Endothelial cell of umbilical vein (primary cell): ENCODE data around the gene TEAD4. TPM values are rescaled to one million over a fixed set of nuclear protein-coding genes. Genes with fewer than 3 reads are reported as not detected.

Source experiments
- BruUV-seq: library from RNA; stranded (reverse); fragments of 400-500 nt; replicated peaks from 2 replicates; lab custom pipeline; 2021; lab: Mats Ljungman, UMichigan
- CTCF ChIA-PET: fragments of 300-600, 350-600 bp; sonication (Branson Sonifier 250); formaldehyde crosslinking; loops from one replicate; lab custom pipeline; 2021; ENCODE audit warnings: antibody characterized with exemption, inconsistent platforms; lab: Charles Lee
- POLR2A ChIA-PET: fragments of 300-600, 350-600 bp; sonication (Branson Sonifier 250); formaldehyde crosslinking; loops from one replicate; lab custom pipeline; 2021; ENCODE audit warnings: antibody characterized with exemption, inconsistent platforms; lab: Charles Lee
- DNase-seq: peaks from one replicate; pipeline ENCODE4 v3.0.0-alpha.2; 2011; ENCODE audit warnings: low read depth, low spot score
- FAIRE-seq: peaks from 2 replicates; lab custom pipeline; 2011; peaks lifted over from hg19 to GRCh38; lab: Jason Lieb, UNC
- H2AFZ ChIP-seq: 2 replicates; pipeline ENCODE4 v1.6.0; 2012; ENCODE audit warnings: low read depth, low read length, control low read depth, inconsistent platforms
- H3K27ac ChIP-seq: 2 replicates; pipeline ENCODE4 v1.5.1; 2011; ENCODE audit warnings: low read depth, mild to moderate bottlenecking, control low read depth, low read length, moderate library complexity; ENCODE audit not compliant: insufficient read depth
- H3K27me3 ChIP-seq, 2 experiments: 2 replicates each; pipeline versions ENCODE4 v1.6.0 to v1.6.1; 2011; ENCODE audit warnings: low read length in 2 of 2, mixed read lengths in 1 of 2; ENCODE audit not compliant: control insufficient read depth in 2 of 2, insufficient read depth in 2 of 2
- H3K36me3 ChIP-seq, 2 experiments: 2 replicates in 1 of 2; 3 replicates in 1 of 2; pipeline ENCODE4 v1.5.1; 2011; ENCODE audit warnings: low read length in 2 of 2, mild to moderate bottlenecking in 1 of 2, moderate library complexity in 1 of 2; ENCODE audit not compliant: control insufficient read depth in 2 of 2, insufficient read depth in 2 of 2; ENCODE audit errors: extremely low read depth in 1 of 2
- H3K4me1 ChIP-seq: 3 replicates; pipeline ENCODE4 v1.5.1; 2011; ENCODE audit warnings: mild to moderate bottlenecking, low read length; ENCODE audit not compliant: control insufficient read depth, insufficient read depth; ENCODE audit errors: extremely low read depth
- H3K4me2 ChIP-seq: 2 replicates; pipeline ENCODE4 v1.6.1; 2011; ENCODE audit warnings: low read length, control low read depth, mixed read lengths; ENCODE audit not compliant: insufficient read depth
- H3K4me3 ChIP-seq, 3 experiments: fragments of 200-600 bp in 1 of 3; sonication (generic), shearing (Covaris generic) in 1 of 3; replicated peaks in 1 of 3; 2 replicates each; pipeline ENCODE4 v1.5.1; 2011 to 2016; ENCODE audit warnings: control low read depth in 3 of 3, low read length in 3 of 3, mild to moderate bottlenecking in 2 of 3, inconsistent platforms in 1 of 3, low read depth in 1 of 3, moderate library complexity in 1 of 3; ENCODE audit not compliant: insufficient read depth in 1 of 3
- H3K79me2 ChIP-seq: 2 replicates; pipeline ENCODE4 v1.6.0; 2012; ENCODE audit warnings: low read length, inconsistent platforms; ENCODE audit not compliant: control insufficient read depth, insufficient read depth
- H3K9ac ChIP-seq: replicated peaks from 2 replicates; pipeline ENCODE3; 2011; ENCODE audit warnings: low read length, control low read depth; ENCODE audit not compliant: insufficient read depth; ENCODE audit errors: extremely low read depth
- H3K9me1 ChIP-seq: replicated peaks from 3 replicates; pipeline ENCODE4 v1.6.0; 2011; ENCODE audit warnings: mild to moderate bottlenecking, low read length; ENCODE audit not compliant: control insufficient read depth, insufficient read depth; ENCODE audit errors: extremely low read depth
- H3K9me3 ChIP-seq: replicated peaks from 2 replicates; pipeline ENCODE4 v1.5.1; 2012; ENCODE audit warnings: low read length, inconsistent platforms; ENCODE audit not compliant: control insufficient read depth, insufficient read depth
- H4K20me1 ChIP-seq: replicated peaks from 2 replicates; pipeline ENCODE3; 2011; ENCODE audit warnings: mild to moderate bottlenecking, low read length; ENCODE audit not compliant: control insufficient read depth, insufficient read depth; ENCODE audit errors: extremely low read depth
- CTCF ChIP-seq, 2 donors: IDR thresholded peaks; 1 replicate in 1 of 2; 2 replicates in 1 of 2; pipeline ENCODE4 v1.5.1; 2011; ENCODE audit warnings: low read length in 2 of 2, mild to moderate bottlenecking in 2 of 2, moderate library complexity in 2 of 2, control low read depth in 1 of 2, inconsistent platforms in 1 of 2, low read depth in 1 of 2; ENCODE audit not compliant: insufficient read depth in 1 of 2; ENCODE audit errors: extremely low read depth in 1 of 2
- GATA2 ChIP-seq: IDR thresholded peaks from 2 replicates; pipeline ENCODE4 v1.7.0; 2011; ENCODE audit warnings: low read depth, mild to moderate bottlenecking, moderate library complexity, mixed read lengths, low read length; ENCODE audit not compliant: insufficient read length, insufficient read depth
- POLR2A ChIP-seq: IDR thresholded peaks from 2 replicates; pipeline ENCODE4 v1.6.1; 2012; ENCODE audit warnings: low read depth, mild to moderate bottlenecking, control low read depth, low read length
- dilution Hi-C: fragments of 300-500 bp; cut with MboI; formaldehyde crosslinking; loops from one replicate; pipeline ENCODE4 v1.15.0; 2019; ENCODE audit warnings: low sequenced_read_pairs; ENCODE audit not compliant: extremely low pct_ligation_motif_present
- intact Hi-C: fragments of 100-400 bp; cut with micrococcal nuclease; formaldehyde crosslinking; loops from one replicate; pipeline ENCODE4 v1.10.0; 2022
- polyA plus RNA-seq, 4 experiments: library from polyadenylated mRNA; depleted of rRNA in 3 of 4; stranded (reverse) in 3 of 4; unstranded in 1 of 4; fragments of >200 nt; gene quantifications; 2 replicates each; pipeline versions ENCODE4 v1.2.1 to v1.2.3, GENCODE V29; 2011 to 2012; ENCODE audit warnings: missing spikeins in 1 of 4
- total RNA-seq: library from RNA; stranded (reverse); gene quantifications from 2 replicates; pipeline ENCODE4 v1.2.3, GENCODE V29; 2021

Gene TEAD4
- total and polyA plus RNA-seq, 2 donors (not counting 3 experiments of a cell fraction or from before 2014, with no cell fraction given), result 34.4 to 46.0 TPM

- H3K4me1 ChIP-seq, result peaks cover 31% of the 10 kb centered on the region
- peak overlapping the region; percentile 59 for H3K9ac ChIP-seq
- DNase-seq (no peak), FAIRE-seq (peak; percentile 83)
- no peaks in the 10 kb centered on the region for H3K36me3 ChIP-seq
- CTCF ChIA-PET, result interaction anchor here (0.8 to 2.3 kb wide), 4 partner anchors 14 to 84 kb away, joined by 3 to 6 read pairs (median 5); no protein-coding TSS in a partner anchor
- H3K9me1 ChIP-seq, result no peaks in the 10 kb centered on the region
- H3K27ac ChIP-seq, result peak overlapping the region; percentile 52
- peak overlapping the region; percentile 75 for H2AFZ ChIP-seq
- H3K4me2 ChIP-seq, result peak overlapping the region; percentile 82
- H3K4me3 ChIP-seq, result peak overlapping the region in 2 of 3 experiments; percentile 65 to 68
- no peaks in the 10 kb centered on the region for H4K20me1 ChIP-seq
- dilution Hi-C loops (no loop called here), intact Hi-C loops (loop anchor here (1.0 to 5.0 kb wide), 4 partner anchors 57 to 111 kb away; partner anchors contain the start of gene TULP3)
- peaks cover 27% of the 10 kb centered on the region for H3K79me2 ChIP-seq
- H3K9me3 ChIP-seq, result no peaks in the 10 kb centered on the region
- POLR2A ChIA-PET, result no interaction called here
- TF ChIP-seq CTCF (IDR thresholded peaks at IDR 0.05; ENCODE audit: extremely low read depth in 1 of 2, insufficient read depth in 1 of 2, low read depth in 1 of 2, low read length in 2 of 2) (no peak), POLR2A (no peak), GATA2 (peak; percentile 85)
- no peaks in the 10 kb centered on the region for H3K27me3 ChIP-seq
- BruUV-seq, result no TSS peak
Measured at GRCh38 chr12:2957816-2958431, 1.3 kb upstream of the TEAD4 start.
